ENCODE data around the gene CHI3L1.

DNA sequence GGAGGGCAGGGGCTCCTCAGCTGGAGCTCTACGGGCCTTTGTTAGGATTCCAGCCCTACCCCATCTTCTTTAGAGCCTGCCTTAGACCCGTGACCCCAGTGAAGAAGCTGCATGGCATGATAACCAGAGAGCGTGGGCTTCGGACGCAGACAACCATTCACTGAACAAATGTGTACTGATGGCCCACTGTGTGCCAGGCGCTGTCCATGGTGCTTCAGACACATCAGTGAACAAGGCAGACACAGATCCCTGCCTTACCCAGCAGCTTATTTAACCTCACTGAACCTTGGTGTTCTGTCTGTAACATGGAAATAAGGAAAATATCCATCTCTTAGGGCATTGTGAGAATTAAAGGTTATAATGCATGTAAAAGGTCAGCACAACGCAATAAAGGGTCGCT is 33.4 kb upstream of the CHI3L1 start:
- TF ChIP-seq POLR2A (IDR thresholded peaks at IDR 0.05) (no peak), CTCF (IDR thresholded peaks at IDR 0.05) (no peak)
